ENCODE measurements around the gene LSAMP.

LSAMP gene

GRCh38 chr3:116040152-116040551, 405.1 kb downstream of the LSAMP start:
- DNase-seq, result no peak

GRCh38 chr3:116039651-116039985, 405.7 kb downstream of the LSAMP start:
- DNase-seq, result no peak

- no peak for DNase-seq
Measured at GRCh38 chr3:116038968-116039650, 406.2 kb downstream of the LSAMP start.

GRCh38 chr3:116037954-116038911, 407.1 kb downstream of the LSAMP start:
- no peak for DNase-seq

- DNase-seq, result no peak
Measured at GRCh38 chr3:116035429-116035828, 409.9 kb downstream of the LSAMP start.

GRCh38 chr3:116034794-116035193, 410.5 kb downstream of the LSAMP start:
- DNase-seq, result no peak

- no peak for DNase-seq
Measured at GRCh38 chr3:116034086-116034485, 411.2 kb downstream of the LSAMP start.

- no peak for DNase-seq
Measured at GRCh38 chr3:116033516-116033915, 411.8 kb downstream of the LSAMP start.

- no peak for DNase-seq
Measured at GRCh38 chr3:116032176-116032575, 413.1 kb downstream of the LSAMP start.

- DNase-seq, result no peak
Measured at GRCh38 chr3:116030131-116030850, 415.0 kb downstream of the LSAMP start.

- no peak for DNase-seq
Measured at GRCh38 chr3:116029266-116029665, 416.0 kb downstream of the LSAMP start.

GRCh38 chr3:116028157-116028556, 417.1 kb downstream of the LSAMP start:
- no peak for DNase-seq

- DNase-seq, result no peak
Measured at GRCh38 chr3:116020989-116021388, 424.3 kb downstream of the LSAMP start.

- DNase-seq, result no peak
Measured at GRCh38 chr3:116020495-116020894, 424.8 kb downstream of the LSAMP start.

- DNase-seq, result no peak
Measured at GRCh38 chr3:116019254-116019763, 426.0 kb downstream of the LSAMP start.

- DNase-seq, result no peak
Measured at GRCh38 chr3:116018646-116019045, 426.6 kb downstream of the LSAMP start.

GRCh38 chr3:116015931-116016330, 429.4 kb downstream of the LSAMP start:
- DNase-seq, result no peak

- DNase-seq, result no peak
Measured at GRCh38 chr3:116007000-116007399, 438.3 kb downstream of the LSAMP start.

- no peak for DNase-seq
Measured at GRCh38 chr3:116005404-116005803, 439.9 kb downstream of the LSAMP start.

GRCh38 chr3:116002235-116002634, 443.1 kb downstream of the LSAMP start:
- DNase-seq, result no peak

- no peak for DNase-seq
Measured at GRCh38 chr3:116001151-116001621, 444.1 kb downstream of the LSAMP start.

- no peak for DNase-seq
Measured at GRCh38 chr3:116000311-116000710, 445.0 kb downstream of the LSAMP start.

GRCh38 chr3:115999613-116000012, 445.7 kb downstream of the LSAMP start:
- no peak for DNase-seq

Measured in activated T-cell treated with anti-CD3 and anti-CD28 coated beads, Interleukin-2, amount 50 U/mL, for 48 hours (primary cell).